ENCODE results near the gene PLEKHO1. TPM values are rescaled to one million over a fixed set of nuclear protein-coding genes. Genes with fewer than 3 reads are reported as not detected.
"Not testable (repeated sequence)": the region's sequence is repeated elsewhere in the genome, so short reads cannot be mapped to it uniquely, and the experiment has no call there.

PLEKHO1 gene
- total RNA-seq, 1 donor from 2014 or later, result 41.6 TPM

GRCh38 chr1:150141452-150141851 is 8.3 kb upstream of the PLEKHO1 start:
- intact Hi-C loops (cut with DNase I), result no loop called here
- H3K27me3 ChIP-seq (ENCODE audit: low read depth), result no peaks in the 10 kb centered on the region
- ATAC-seq, result no peak
- no peak for TF ChIP-seq CTCF (IDR thresholded peaks at IDR 0.05)
- DNase-seq, result no peak
- no peaks in the 10 kb centered on the region for H3K36me3 ChIP-seq
- no peaks in the 10 kb centered on the region for H3K9me3 ChIP-seq
- H3K4me1 ChIP-seq, result no peaks in the 10 kb centered on the region
- no peak overlapping the region for H3K27ac ChIP-seq
- no peak overlapping the region for H3K4me3 ChIP-seq

GRCh38 chr1:150142083-150142482 is 7.6 kb upstream of the PLEKHO1 start:
- no peak for TF ChIP-seq CTCF (IDR thresholded peaks at IDR 0.05)
- Histone ChIP-seq H3K36me3 (no peaks in the 10 kb centered on the region), H3K4me1 (no peaks in the 10 kb centered on the region), H3K4me3 (no peak overlapping the region), H3K9me3 (no peaks in the 10 kb centered on the region), H3K27me3 (ENCODE audit: low read depth) (no peaks in the 10 kb centered on the region), H3K27ac (no peak overlapping the region)
- DNase-seq (no peak), ATAC-seq (no peak)
- intact Hi-C loops (cut with DNase I), result no loop called here

- Histone ChIP-seq H3K36me3 (no peaks in the 10 kb centered on the region), H3K9me3 (no peaks in the 10 kb centered on the region), H3K27me3 (ENCODE audit: low read depth) (no peaks in the 10 kb centered on the region), H3K4me3 (no peak overlapping the region), H3K4me1 (peaks cover 3% of the 10 kb centered on the region), H3K27ac (no peak overlapping the region)
- DNase-seq (no peak), ATAC-seq (no peak)
- intact Hi-C loops (cut with DNase I), result no loop called here
- TF ChIP-seq CTCF (IDR thresholded peaks at IDR 0.05), result no peak
Observed at GRCh38 chr1:150144606-150145005, 5.1 kb upstream of the PLEKHO1 start.

- H3K27me3 ChIP-seq (ENCODE audit: low read depth); intact Hi-C loops (cut with DNase I); H3K9me3 ChIP-seq; DNase-seq; H3K36me3 ChIP-seq; ATAC-seq; H3K4me1 ChIP-seq; H3K27ac ChIP-seq; H3K4me3 ChIP-seq: not testable (repeated sequence)
Observed at GRCh38 chr1:150146016-150146415, 3.7 kb upstream of the PLEKHO1 start.

- Histone ChIP-seq H3K27ac (no peak overlapping the region), H3K4me3 (no peak overlapping the region), H3K4me1 (peaks cover 17% of the 10 kb centered on the region), H3K9me3 (no peaks in the 10 kb centered on the region), H3K27me3 (ENCODE audit: low read depth) (no peaks in the 10 kb centered on the region), H3K36me3 (no peaks in the 10 kb centered on the region)
- no peak for ATAC-seq
- no peak for DNase-seq
- no peak for TF ChIP-seq CTCF (IDR thresholded peaks at IDR 0.05)
- intact Hi-C loops (cut with DNase I), result no loop called here
Observed at GRCh38 chr1:150146849-150147542, 2.7 kb upstream of the PLEKHO1 start.

GRCh38 chr1:150148837-150149270 is 862 bp upstream of the PLEKHO1 start:
- H3K27me3 ChIP-seq (ENCODE audit: low read depth), result no peaks in the 10 kb centered on the region
- peaks cover 9% of the 10 kb centered on the region for H3K36me3 ChIP-seq
- intact Hi-C loops (cut with DNase I), result no loop called here
- no peaks in the 10 kb centered on the region for H3K9me3 ChIP-seq
- H3K27ac ChIP-seq, result peak overlapping the region; percentile 88
- TF ChIP-seq CTCF (IDR thresholded peaks at IDR 0.05), result no peak
- no peak for ATAC-seq
- no peak for DNase-seq
- H3K4me3 ChIP-seq, result peak overlapping the region; percentile 74
- H3K4me1 ChIP-seq, result peaks cover 36% of the 10 kb centered on the region
